HepG2 (cell line): Measurements from ENCODE around the gene HEMK1. TPM values are rescaled to one million over a fixed set of nuclear protein-coding genes. Genes with fewer than 3 reads are reported as not detected.

ENCODE experiments used
- AKAP8 ChIP-seq: sonication (generic); formaldehyde crosslinking; IDR thresholded peaks from 2 replicates; pipeline ENCODE4 v1.5.1; 2020; ENCODE audit warnings: mild to moderate bottlenecking, missing genetic modification reagents
- ASH2L ChIP-seq: fragments of 300-600, 200-600 bp; sonication (generic); IDR thresholded peaks from 2 replicates; pipeline ENCODE4 v1.7.0; 2017; ENCODE audit warnings: low read depth, mild to moderate bottlenecking, moderate library complexity, mixed read lengths, low read length; ENCODE audit not compliant: insufficient read length
- BATF2 ChIP-seq: sonication (generic); formaldehyde crosslinking; IDR thresholded peaks from 2 replicates; pipeline ENCODE4 v1.8.0; 2022; ENCODE audit warnings: mild to moderate bottlenecking, missing genetic modification reagents, moderate library complexity
- EED ChIP-seq: sonication (generic); formaldehyde crosslinking; IDR thresholded peaks from 2 replicates; pipeline ENCODE4 v1.5.0; 2020; ENCODE audit warnings: mild to moderate bottlenecking, missing genetic modification reagents
- MAFG ChIP-seq: sonication (generic); formaldehyde crosslinking; IDR thresholded peaks from 2 replicates; pipeline ENCODE4 v1.5.1; 2020; ENCODE audit warnings: mild to moderate bottlenecking, missing genetic modification reagents
- SMARCC2 ChIP-seq: fragments of 450-650 bp; IDR thresholded peaks from 2 replicates; pipeline ENCODE4 v1.6.1; 2017; ENCODE audit warnings: antibody characterized with exemption, mild to moderate bottlenecking
- SMYD3 ChIP-seq: sonication (generic); formaldehyde crosslinking; IDR thresholded peaks from 2 replicates; pipeline ENCODE4 v1.8.1; 2023; ENCODE audit warnings: mild to moderate bottlenecking, missing genetic modification reagents
- SRF ChIP-seq: IDR thresholded peaks from 2 replicates; pipeline ENCODE4 v1.6.1; 2011; ENCODE audit warnings: mild to moderate bottlenecking, low read depth, low read length, moderate library complexity
- TFAP4 ChIP-seq: sonication (generic); IDR thresholded peaks from 2 replicates; pipeline ENCODE4 v1.6.1; 2016; ENCODE audit warnings: low read depth, borderline replicate concordance
- TIGD3 ChIP-seq: sonication (generic); formaldehyde crosslinking; IDR thresholded peaks from 2 replicates; pipeline ENCODE4 v1.5.1; 2020; ENCODE audit warnings: mild to moderate bottlenecking, missing genetic modification reagents, borderline replicate concordance
- TMF1 ChIP-seq: sonication (generic); formaldehyde crosslinking; IDR thresholded peaks from 2 replicates; pipeline ENCODE4 v1.8.1; 2022; ENCODE audit warnings: low read depth, missing genetic modification reagents
- TP53 ChIP-seq: sonication (generic); formaldehyde crosslinking; conservative IDR thresholded peaks from 2 replicates; pipeline ENCODE4 v1.4.0; 2020; ENCODE audit warnings: missing genetic modification reagents
- ZBTB1 ChIP-seq: sonication (generic); formaldehyde crosslinking; IDR thresholded peaks from 2 replicates; pipeline ENCODE4 v1.4.0; 2020; ENCODE audit warnings: missing genetic modification reagents, borderline replicate concordance
- ZBTB26 ChIP-seq: IDR thresholded peaks from 2 replicates; pipeline ENCODE4 v1.6.1; 2016; ENCODE audit warnings: missing compliant biosample characterization, missing genetic modification reagents, borderline replicate concordance
- ZNF251 ChIP-seq: sonication (generic); formaldehyde crosslinking; IDR thresholded peaks from 2 replicates; pipeline ENCODE4 v1.9.0; 2021; ENCODE audit warnings: mild to moderate bottlenecking, missing genetic modification reagents
- ZNF674 ChIP-seq: sonication (generic); formaldehyde crosslinking; IDR thresholded peaks from 2 replicates; pipeline ENCODE4 v1.5.0; 2020; ENCODE audit warnings: low read depth, mild to moderate bottlenecking, missing genetic modification reagents
- ZNF780A ChIP-seq: sonication (generic); formaldehyde crosslinking; IDR thresholded peaks from 2 replicates; pipeline ENCODE4 v1.8.0; 2022; ENCODE audit warnings: mild to moderate bottlenecking, missing genetic modification reagents, moderate library complexity
- ZNF839 ChIP-seq: sonication (generic); formaldehyde crosslinking; IDR thresholded peaks from 2 replicates; pipeline ENCODE4 v1.4.0; 2020; ENCODE audit warnings: missing genetic modification reagents, mild to moderate bottlenecking, borderline replicate concordance
- polyA plus RNA-seq, 8 experiments: library from polyadenylated mRNA; depleted of rRNA in 3 of 8; stranded (reverse) in 7 of 8; unstranded in 1 of 8; fragments of >200 nt; fragmentation: Illumina TruSeq in 4 of 8; extraction: Trizol in 4 of 8; gene quantifications; 2 replicates each; pipeline versions ENCODE4 v1.2.1 to v1.2.3, GENCODE V29; 2011 to 2016; ENCODE audit warnings: low read depth in 4 of 8, missing spikeins in 1 of 8, mixed read lengths in 1 of 8; ENCODE audit not compliant: insufficient read depth in 1 of 8
- total RNA-seq, 5 experiments: library from RNA; depleted of rRNA; stranded (reverse); fragments of >200 nt; fragmentation: Illumina TruSeq; extraction: Trizol; gene quantifications; 2 replicates each; pipeline ENCODE4 v1.2.3, GENCODE V29; 2016; ENCODE audit warnings: low read depth in 1 of 5
- TF ChIP-seq, protein P1 (sequence below): sonication (generic); formaldehyde crosslinking; IDR thresholded peaks from 2 replicates; pipeline ENCODE4 v1.4.0; 2020; ENCODE audit warnings: mild to moderate bottlenecking, missing genetic modification reagents
- TF ChIP-seq, protein P2 (sequence below): sonication (generic); formaldehyde crosslinking; IDR thresholded peaks from 2 replicates; pipeline ENCODE4 v1.4.0; 2020; ENCODE audit warnings: missing genetic modification reagents, borderline replicate concordance

HEMK1 gene
- total and polyA plus RNA-seq, 2 of the 13 experiments (the other 11 are each of a cell fraction or from before 2014, with no cell fraction given) = 9.8 to 12.6 TPM

GRCh38 chr3:50587806-50588758 lies 18.8 kb downstream of the HEMK1 start (continued):
- TF ChIP-seq TFAP4 = peak; percentile 94
- TF ChIP-seq ZNF780A = no peak
- TF ChIP-seq BATF2 (CRISPR knock-in tag) = no peak
- no peak for TF ChIP-seq TIGD3 (CRISPR knock-in tag)
- TF ChIP-seq, protein P1, sequence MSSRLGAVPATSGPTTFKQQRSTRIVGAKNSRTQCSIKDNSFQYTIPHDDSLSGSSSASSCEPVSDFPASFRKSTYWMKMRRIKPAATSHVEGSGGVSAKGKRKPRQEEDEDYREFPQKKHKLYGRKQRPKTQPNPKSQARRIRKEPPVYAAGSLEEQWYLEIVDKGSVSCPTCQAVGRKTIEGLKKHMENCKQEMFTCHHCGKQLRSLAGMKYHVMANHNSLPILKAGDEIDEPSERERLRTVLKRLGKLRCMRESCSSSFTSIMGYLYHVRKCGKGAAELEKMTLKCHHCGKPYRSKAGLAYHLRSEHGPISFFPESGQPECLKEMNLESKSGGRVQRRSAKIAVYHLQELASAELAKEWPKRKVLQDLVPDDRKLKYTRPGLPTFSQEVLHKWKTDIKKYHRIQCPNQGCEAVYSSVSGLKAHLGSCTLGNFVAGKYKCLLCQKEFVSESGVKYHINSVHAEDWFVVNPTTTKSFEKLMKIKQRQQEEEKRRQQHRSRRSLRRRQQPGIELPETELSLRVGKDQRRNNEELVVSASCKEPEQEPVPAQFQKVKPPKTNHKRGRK (CRISPR knock-in tag) = no peak
- TF ChIP-seq ZNF251 (CRISPR knock-in tag) = no peak
- TF ChIP-seq, protein P2, sequence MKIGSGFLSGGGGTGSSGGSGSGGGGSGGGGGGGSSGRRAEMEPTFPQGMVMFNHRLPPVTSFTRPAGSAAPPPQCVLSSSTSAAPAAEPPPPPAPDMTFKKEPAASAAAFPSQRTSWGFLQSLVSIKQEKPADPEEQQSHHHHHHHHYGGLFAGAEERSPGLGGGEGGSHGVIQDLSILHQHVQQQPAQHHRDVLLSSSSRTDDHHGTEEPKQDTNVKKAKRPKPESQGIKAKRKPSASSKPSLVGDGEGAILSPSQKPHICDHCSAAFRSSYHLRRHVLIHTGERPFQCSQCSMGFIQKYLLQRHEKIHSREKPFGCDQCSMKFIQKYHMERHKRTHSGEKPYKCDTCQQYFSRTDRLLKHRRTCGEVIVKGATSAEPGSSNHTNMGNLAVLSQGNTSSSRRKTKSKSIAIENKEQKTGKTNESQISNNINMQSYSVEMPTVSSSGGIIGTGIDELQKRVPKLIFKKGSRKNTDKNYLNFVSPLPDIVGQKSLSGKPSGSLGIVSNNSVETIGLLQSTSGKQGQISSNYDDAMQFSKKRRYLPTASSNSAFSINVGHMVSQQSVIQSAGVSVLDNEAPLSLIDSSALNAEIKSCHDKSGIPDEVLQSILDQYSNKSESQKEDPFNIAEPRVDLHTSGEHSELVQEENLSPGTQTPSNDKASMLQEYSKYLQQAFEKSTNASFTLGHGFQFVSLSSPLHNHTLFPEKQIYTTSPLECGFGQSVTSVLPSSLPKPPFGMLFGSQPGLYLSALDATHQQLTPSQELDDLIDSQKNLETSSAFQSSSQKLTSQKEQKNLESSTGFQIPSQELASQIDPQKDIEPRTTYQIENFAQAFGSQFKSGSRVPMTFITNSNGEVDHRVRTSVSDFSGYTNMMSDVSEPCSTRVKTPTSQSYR (CRISPR knock-in tag) = peak; percentile 51; the same call in 1 of the 2 replicates
- TF ChIP-seq TMF1 (CRISPR knock-in tag) = no peak
- no peak for TF ChIP-seq EED (CRISPR knock-in tag)
- TF ChIP-seq ASH2L = no peak
- TF ChIP-seq TP53 (CRISPR knock-in tag) = 0 out of 2 replicates have a peak, but pooled peaks have one; percentile 32
- no peak for TF ChIP-seq ZNF839
- TF ChIP-seq AKAP8 (CRISPR knock-in tag) = no peak; the same call in none of the 2 replicates
- no peak for TF ChIP-seq SRF
- no peak for TF ChIP-seq ZBTB1 (CRISPR knock-in tag)
- no peak for TF ChIP-seq SMARCC2
- no peak for TF ChIP-seq ZNF674
- no peak for TF ChIP-seq MAFG (CRISPR knock-in tag)
- no peak for TF ChIP-seq ZBTB26 (CRISPR knock-in tag)
- TF ChIP-seq SMYD3 (CRISPR knock-in tag) = no peak; the same call in 1 of the 2 replicates
